ENCODE data around the gene MDGA2. TPM values are rescaled to one million over a fixed set of nuclear protein-coding genes. Genes with fewer than 3 reads are reported as not detected.

Gene MDGA2
- total RNA-seq, 4 donors from 2014 or later, result 0.16 TPM; not detected in 3

GRCh38 chr14:47102472-47102871, 572.9 kb downstream of the MDGA2 start:
- no peak for ATAC-seq (ENCODE audit: low FRiP score)
- no peak for DNase-seq (ENCODE audit: low spot score)
- TF ChIP-seq CTCF (IDR thresholded peaks at IDR 0.05), result no peak

GRCh38 chr14:47085678-47086077, 589.7 kb downstream of the MDGA2 start:
- ATAC-seq (ENCODE audit: low FRiP score) (no peak), DNase-seq (ENCODE audit: low spot score) (no peak)
- TF ChIP-seq CTCF (IDR thresholded peaks at IDR 0.05), result no peak

- TF ChIP-seq CTCF (IDR thresholded peaks at IDR 0.05), result no peak
- ATAC-seq (ENCODE audit: low FRiP score), result no peak
- DNase-seq (ENCODE audit: low spot score), result no peak
Observed at GRCh38 chr14:47065326-47065725, 610.1 kb downstream of the MDGA2 start.

GRCh38 chr14:47060050-47060449, 615.4 kb downstream of the MDGA2 start:
- TF ChIP-seq CTCF (IDR thresholded peaks at IDR 0.05), result no peak
- DNase-seq (ENCODE audit: low spot score) (no peak), ATAC-seq (ENCODE audit: low FRiP score) (no peak)

GRCh38 chr14:47057364-47057763, 618.0 kb downstream of the MDGA2 start:
- DNase-seq (ENCODE audit: low spot score), result no peak
- no peak for ATAC-seq (ENCODE audit: low FRiP score)
- TF ChIP-seq CTCF (IDR thresholded peaks at IDR 0.05), result no peak

GRCh38 chr14:47044841-47045240, 630.6 kb downstream of the MDGA2 start:
- TF ChIP-seq CTCF (IDR thresholded peaks at IDR 0.05), result no peak
- ATAC-seq (ENCODE audit: low FRiP score), result no peak

GRCh38 chr14:47040550-47040949, 634.9 kb downstream of the MDGA2 start:
- ATAC-seq (ENCODE audit: low FRiP score) (no peak), DNase-seq (ENCODE audit: low spot score) (no peak)
- TF ChIP-seq CTCF (IDR thresholded peaks at IDR 0.05), result no peak

More at GRCh38 chr14:47044841-47045240, 630.6 kb downstream of the MDGA2 start:
- DNase-seq (ENCODE audit: low spot score), result no peak

Data from omental fat pad (tissue), 4 donors.